Kidney (tissue), 14 donors: ENCODE results near the gene GAS7. TPM values are rescaled to one million over a fixed set of nuclear protein-coding genes. Genes with fewer than 3 reads are reported as not detected.

Source experiments
- DNase-seq, 5 donors: peaks; one replicate each; pipeline ENCODE4 v3.0.0-alpha.2; 2013 to 2020
- FAIRE-seq: peaks from 2 replicates; lab custom pipeline; 2012; peaks lifted over from hg19 to GRCh38; lab: Jason Lieb, UNC
- H3K27ac ChIP-seq, 2 donors: one replicate each; pipeline ENCODE4 v1.7.0; 2013; ENCODE audit warnings: low read depth in 2 of 2, low read length in 2 of 2, inconsistent platforms in 1 of 2
- H3K27me3 ChIP-seq: one replicate; pipeline ENCODE4 v1.7.1; 2013; ENCODE audit warnings: low read length, inconsistent platforms; ENCODE audit not compliant: control insufficient read depth, insufficient read depth
- H3K36me3 ChIP-seq, 3 donors: one replicate each; pipeline versions ENCODE4 v1.7.0 to v1.7.1; 2013; ENCODE audit warnings: low read length in 3 of 3, control low read depth in 1 of 3, inconsistent platforms in 1 of 3; ENCODE audit not compliant: insufficient read depth in 3 of 3, control insufficient read depth in 2 of 3
- H3K4me1 ChIP-seq, 3 donors: one replicate each; pipeline versions ENCODE4 v1.7.0 to v1.7.1; 2013; ENCODE audit warnings: low read length in 3 of 3, inconsistent platforms in 1 of 3, low read depth in 1 of 3; ENCODE audit not compliant: control insufficient read depth in 2 of 3, insufficient read depth in 2 of 3
- H3K4me3 ChIP-seq, 3 donors: one replicate each; pipeline versions ENCODE4 v1.7.0 to v1.8.1; 2013; ENCODE audit warnings: low read length in 3 of 3, control low read depth in 1 of 3, inconsistent platforms in 1 of 3
- H3K9ac ChIP-seq, 3 donors: one replicate each; pipeline versions ENCODE4 v1.7.0 to v1.7.1; 2013; ENCODE audit warnings: low read length in 3 of 3, control low read depth in 1 of 3, inconsistent platforms in 1 of 3
- H3K9me3 ChIP-seq, 3 donors: one replicate each; pipeline versions ENCODE4 v1.7.0 to v1.7.1; 2013; ENCODE audit warnings: low read length in 3 of 3, control low read depth in 1 of 3, inconsistent platforms in 1 of 3; ENCODE audit not compliant: control insufficient read depth in 2 of 3, insufficient read depth in 1 of 3
- CTCF ChIP-seq: IDR thresholded peaks from 3 replicates; pipeline ENCODE4 v1.5.1; 2012; ENCODE audit warnings: mild to moderate bottlenecking, moderate library complexity, borderline replicate concordance; ENCODE audit not compliant: insufficient read depth; ENCODE audit errors: extremely low read depth
- intact Hi-C: fragments of 100-400 bp; cut with DNase I; formaldehyde crosslinking; loops from one replicate; pipeline ENCODE4 v1.11.1; 2022
- polyA plus RNA-seq: library from polyadenylated mRNA; stranded (reverse); fragments of 350-450 nt; fragmentation: Illumina TruSeq; extraction: RNeasy Lipid Tissue Mini Kit (QIAGEN cat#74804); gene quantifications from one replicate; pipeline ENCODE4 v1.2.3, GENCODE V29; 2014; ENCODE audit warnings: low read depth, low replicate concordance; ENCODE audit not compliant: insufficient read depth
- total RNA-seq: library from RNA; stranded (reverse); fragmentation: NEBNext Ultra II Directional; extraction: Animal tissue kit (Norgen Biotek cat#: 25700); gene quantifications from one replicate; pipeline ENCODE4 v1.2.1, GENCODE V29; 2021
- donor health status: control.
- donor health status: control.
- donor health status: control.
- donor health status: control.
- donor health status: control.
- donor health status: DM: yes; HTN: yes; CAD: no.
- donor health status: Normal renal cell carcinoma (clear cell type).

GAS7 gene
- total and polyA plus RNA-seq, 2 donors from 2014 or later, result 1.1 to 20.5 TPM

- no peak for DNase-seq
- Histone ChIP-seq H3K36me3 (no peaks in the 10 kb centered on the region), H3K4me3 (no peak overlapping the region), H3K9ac (no peak overlapping the region), H3K27ac (no peak overlapping the region), H3K9me3 (no peaks in the 10 kb centered on the region), H3K4me1 (no peaks in the 10 kb centered on the region), H3K27me3 (no peaks in the 10 kb centered on the region)
- intact Hi-C loops, result no loop called here
- no peak for TF ChIP-seq CTCF
- no peak for FAIRE-seq
Measured at GRCh38 chr17:9874722-9875121, 323.7 kb downstream of the GAS7 start.

GRCh38 chr17:9872852-9873251, 325.6 kb downstream of the GAS7 start:
- no peak for DNase-seq
- no peak for FAIRE-seq
- Histone ChIP-seq H3K4me3 (no peak overlapping the region), H3K27ac (no peak overlapping the region), H3K4me1 (no peaks in the 10 kb centered on the region), H3K9ac (no peak overlapping the region), H3K9me3 (no peaks in the 10 kb centered on the region), H3K36me3 (no peaks in the 10 kb centered on the region), H3K27me3 (no peaks in the 10 kb centered on the region)
- intact Hi-C loops, result no loop called here
- TF ChIP-seq CTCF, result no peak

DNA sequence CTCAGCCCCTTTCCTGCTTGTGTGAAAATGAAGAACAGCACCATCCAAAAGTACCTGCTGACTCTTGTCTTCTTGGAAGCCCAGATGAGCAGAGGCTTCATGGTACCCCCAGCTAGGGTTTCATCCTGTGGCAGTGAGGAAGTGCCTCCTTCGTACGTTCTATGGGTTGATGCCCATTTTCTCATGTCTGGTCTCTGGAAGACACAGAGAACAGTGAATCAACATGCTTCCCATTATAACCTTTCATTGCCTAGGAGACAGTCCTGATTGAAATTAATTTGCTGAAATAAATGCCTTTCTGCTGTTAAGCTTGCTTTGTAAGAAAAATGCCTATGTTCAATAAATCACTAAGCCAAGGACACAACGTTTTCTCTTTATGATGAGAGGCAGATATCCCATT, 329.9 kb downstream of the GAS7 start:
- FAIRE-seq (no peak), DNase-seq (peak in 2 of 5 donors; percentile 7)
- H3K9ac ChIP-seq, result no peak overlapping the region
- intact Hi-C loops, result no loop called here
- no peak overlapping the region for H3K4me3 ChIP-seq
- H3K27ac ChIP-seq, result no peak overlapping the region
- TF ChIP-seq CTCF, result no peak
- no peaks in the 10 kb centered on the region for H3K27me3 ChIP-seq
- no peaks in the 10 kb centered on the region for H3K9me3 ChIP-seq
- no peaks in the 10 kb centered on the region for H3K36me3 ChIP-seq
- H3K4me1 ChIP-seq, result no peaks in the 10 kb centered on the region

- Histone ChIP-seq H3K4me1 (no peaks in the 10 kb centered on the region), H3K9me3 (peaks cover 0 to 5% (median 0%) of the 10 kb centered on the region in 3 donors), H3K27me3 (no peaks in the 10 kb centered on the region), H3K9ac (no peak overlapping the region), H3K27ac (no peak overlapping the region), H3K4me3 (no peak overlapping the region), H3K36me3 (no peaks in the 10 kb centered on the region)
- intact Hi-C loops, result no loop called here
- FAIRE-seq, result no peak
- no peak for DNase-seq
- TF ChIP-seq CTCF, result no peak
Measured at GRCh38 chr17:9865586-9865985, 332.8 kb downstream of the GAS7 start.
